Measurements from ENCODE around the gene PHF2.

DNA sequence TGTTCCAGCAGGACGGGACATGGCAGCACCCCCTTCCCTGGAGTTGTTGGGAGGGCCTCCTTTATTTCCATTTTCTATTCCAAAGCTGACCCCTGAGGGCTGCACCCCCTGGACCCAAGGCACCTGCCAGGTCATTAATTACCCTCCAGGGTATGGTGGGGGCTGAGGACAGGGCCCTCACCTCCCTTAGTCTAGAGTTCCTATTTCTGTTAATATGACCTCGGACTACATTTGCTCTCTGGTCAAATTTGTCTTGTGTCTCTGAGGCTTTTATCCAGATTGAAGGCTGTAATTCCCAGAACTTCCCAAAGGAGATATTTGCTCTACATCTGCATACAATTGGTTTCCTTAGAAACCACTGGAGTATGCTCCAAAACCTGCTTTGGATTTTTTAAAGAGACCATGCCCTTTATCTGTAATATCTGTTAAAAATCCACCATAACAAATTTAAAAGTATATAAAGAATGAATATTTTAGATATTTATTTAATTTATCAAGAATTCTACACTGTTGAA, 16.8 kb downstream of the PHF2 start:
- TF ChIP-seq, protein P1, sequence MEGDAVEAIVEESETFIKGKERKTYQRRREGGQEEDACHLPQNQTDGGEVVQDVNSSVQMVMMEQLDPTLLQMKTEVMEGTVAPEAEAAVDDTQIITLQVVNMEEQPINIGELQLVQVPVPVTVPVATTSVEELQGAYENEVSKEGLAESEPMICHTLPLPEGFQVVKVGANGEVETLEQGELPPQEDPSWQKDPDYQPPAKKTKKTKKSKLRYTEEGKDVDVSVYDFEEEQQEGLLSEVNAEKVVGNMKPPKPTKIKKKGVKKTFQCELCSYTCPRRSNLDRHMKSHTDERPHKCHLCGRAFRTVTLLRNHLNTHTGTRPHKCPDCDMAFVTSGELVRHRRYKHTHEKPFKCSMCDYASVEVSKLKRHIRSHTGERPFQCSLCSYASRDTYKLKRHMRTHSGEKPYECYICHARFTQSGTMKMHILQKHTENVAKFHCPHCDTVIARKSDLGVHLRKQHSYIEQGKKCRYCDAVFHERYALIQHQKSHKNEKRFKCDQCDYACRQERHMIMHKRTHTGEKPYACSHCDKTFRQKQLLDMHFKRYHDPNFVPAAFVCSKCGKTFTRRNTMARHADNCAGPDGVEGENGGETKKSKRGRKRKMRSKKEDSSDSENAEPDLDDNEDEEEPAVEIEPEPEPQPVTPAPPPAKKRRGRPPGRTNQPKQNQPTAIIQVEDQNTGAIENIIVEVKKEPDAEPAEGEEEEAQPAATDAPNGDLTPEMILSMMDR (IDR thresholded peaks at IDR 0.05) = no peak
- TF ChIP-seq POLR2A (IDR thresholded peaks at IDR 0.05) (no peak), POLR2AphosphoS5 (IDR thresholded peaks at IDR 0.05) (no peak)

All from breast epithelium (tissue), 3 donors.